GM23338 (cell line): ENCODE results near the gene DCDC1. TPM values are rescaled to one million over a fixed set of nuclear protein-coding genes. Genes with fewer than 3 reads are reported as not detected.

Experiments used
- ATAC-seq: fragments of 200-7000 bp; cut with Tn5 transposase; 3 replicates; pipeline ENCODE4 v1.9.1; 2020
- DNase-seq: peaks from one replicate; pipeline ENCODE4 v3.0.0-alpha.2; 2015; ENCODE audit warnings: low spot score
- H2AFZ ChIP-seq: fragments of 200-600 bp; sonication (generic); 2 replicates; pipeline ENCODE4 v1.8.0; 2016; ENCODE audit warnings: antibody characterized with exemption, mild to moderate bottlenecking, moderate library complexity
- H3F3A ChIP-seq: fragments of 200-600 bp; sonication (generic); replicated peaks from 2 replicates; pipeline ENCODE4 v1.8.0; 2017; ENCODE audit warnings: antibody characterized with exemption, mixed run types, low read depth
- H3K27ac ChIP-seq: fragments of 200-600 bp; sonication (generic); 2 replicates; pipeline ENCODE4 v1.6.1; 2016; ENCODE audit warnings: low read depth
- H3K27me3 ChIP-seq: fragments of 200-600 bp; sonication (generic); 2 replicates; pipeline ENCODE4 v1.8.0; 2016; ENCODE audit warnings: mild to moderate bottlenecking, mixed run types, moderate library complexity; ENCODE audit not compliant: insufficient read depth
- H3K36me3 ChIP-seq: fragments of 200-600 bp; sonication (generic); 2 replicates; pipeline ENCODE4 v1.8.0; 2016; ENCODE audit warnings: mild to moderate bottlenecking; ENCODE audit not compliant: insufficient read depth
- H3K4me1 ChIP-seq: fragments of 200-600 bp; sonication (generic); 2 replicates; pipeline ENCODE4 v1.8.0; 2016; ENCODE audit warnings: mild to moderate bottlenecking, moderate library complexity; ENCODE audit not compliant: insufficient read depth
- H3K4me2 ChIP-seq: fragments of 200-600 bp; sonication (generic); 2 replicates; pipeline ENCODE4 v1.7.1; 2017; ENCODE audit warnings: mixed run types
- H3K4me3 ChIP-seq: fragments of 200-600 bp; sonication (generic); 2 replicates; pipeline ENCODE4 v1.6.1; 2016; ENCODE audit warnings: mixed run types
- H3K79me2 ChIP-seq: fragments of 200-600 bp; sonication (generic); replicated peaks from 2 replicates; pipeline ENCODE4 v1.8.0; 2017; ENCODE audit warnings: mild to moderate bottlenecking; ENCODE audit not compliant: insufficient read depth
- H3K9me2 ChIP-seq: fragments of 200-600 bp; sonication (generic); 2 replicates; pipeline ENCODE4 v1.8.0; 2017; ENCODE audit not compliant: insufficient read depth
- H4K20me1 ChIP-seq: fragments of 200-600 bp; sonication (generic); replicated peaks from 2 replicates; pipeline ENCODE4 v1.8.0; 2017; ENCODE audit warnings: mild to moderate bottlenecking; ENCODE audit not compliant: insufficient read depth
- H3K27ac Mint-ChIP-seq: 2 replicates; pipeline ENCODE4 v1.8.0; 2020; ENCODE audit warnings: inconsistent platforms, mild to moderate bottlenecking, moderate library complexity, mixed read lengths
- H3K27me3 Mint-ChIP-seq: 3 replicates; pipeline ENCODE4 v1.8.0; 2022; ENCODE audit warnings: low read depth, mild to moderate bottlenecking, moderate library complexity, mixed read lengths, inconsistent platforms; ENCODE audit not compliant: insufficient read depth, poor library complexity
- H3K36me3 Mint-ChIP-seq: 3 replicates; pipeline ENCODE4 v1.8.0; 2021; ENCODE audit warnings: low read depth, mild to moderate bottlenecking, inconsistent platforms, moderate library complexity, mixed read lengths
- H3K4me1 Mint-ChIP-seq: 3 replicates; pipeline ENCODE4 v1.8.0; 2020; ENCODE audit warnings: mild to moderate bottlenecking, inconsistent platforms, mixed read lengths
- H3K4me3 Mint-ChIP-seq: 3 replicates; pipeline ENCODE4 v1.8.0; 2021; ENCODE audit warnings: moderate library complexity, mild to moderate bottlenecking, inconsistent platforms, mixed read lengths
- H3K9me3 Mint-ChIP-seq: 3 replicates; pipeline ENCODE4 v1.8.0; 2020; ENCODE audit warnings: moderate library complexity, mild to moderate bottlenecking, inconsistent platforms, mixed read lengths
- CTCF ChIP-seq, 2 experiments: fragments of 200-600 bp in 1 of 2; sonication (generic) in 1 of 2; conservative IDR thresholded peaks; 2 replicates each; pipeline versions ENCODE4 v1.5.1 to v1.6.1; 2016 to 2017; ENCODE audit warnings: antibody characterized with exemption in 2 of 2, low read depth in 2 of 2, mild to moderate bottlenecking in 2 of 2, moderate library complexity in 1 of 2
- EZH2 ChIP-seq: fragments of 200-600 bp; sonication (generic); IDR thresholded peaks from one replicate; pipeline ENCODE4 v1.8.0; 2017; ENCODE audit warnings: antibody characterized with exemption, mild to moderate bottlenecking, low read depth; ENCODE audit not compliant: unreplicated experiment
- EZH2phosphoT487 ChIP-seq: fragments of 200-600 bp; sonication (generic); IDR thresholded peaks from one replicate; pipeline ENCODE4 v1.8.1; 2018; ENCODE audit warnings: antibody characterized with exemption; ENCODE audit not compliant: unreplicated experiment
- JUNB ChIP-seq: IDR thresholded peaks from one replicate; pipeline ENCODE4 v1.6.1; 2016; ENCODE audit warnings: antibody characterized with exemption; ENCODE audit not compliant: unreplicated experiment
- NANOG ChIP-seq: IDR thresholded peaks from 2 replicates; pipeline ENCODE4 v1.6.1; 2016; ENCODE audit warnings: antibody characterized with exemption, borderline replicate concordance
- POLR2AphosphoS5 ChIP-seq: IDR thresholded peaks from 2 replicates; pipeline ENCODE4 v1.6.1; 2016; ENCODE audit warnings: antibody characterized with exemption, low read depth
- STAT1 ChIP-seq: IDR thresholded peaks from one replicate; pipeline ENCODE4 v1.6.1; 2016; ENCODE audit warnings: antibody characterized with exemption; ENCODE audit not compliant: unreplicated experiment
- ZNF114 ChIP-seq: fragments of 250-450 bp; sonication (Bioruptor Pico); IDR thresholded peaks from 2 replicates; pipeline ENCODE4 v1.5.0; 2020; ENCODE audit warnings: mild to moderate bottlenecking, moderate library complexity
- ZNF331 ChIP-seq: fragments of 250-450 bp; sonication (Bioruptor Pico); IDR thresholded peaks from 2 replicates; pipeline ENCODE4 v1.5.0; 2020; ENCODE audit warnings: low read depth, mild to moderate bottlenecking, moderate library complexity
- ZNF462 ChIP-seq: fragments of 250-450 bp; sonication (Bioruptor Pico); IDR thresholded peaks from 2 replicates; pipeline ENCODE4 v1.5.0; 2020; ENCODE audit warnings: mild to moderate bottlenecking, moderate library complexity
- polyA plus RNA-seq: library from polyadenylated mRNA; unstranded; fragments of >200 nt; fragmentation: Nextera tagmentation; extraction: Ambion mirVana; gene quantifications from 2 replicates; pipeline ENCODE4 v1.2.1, GENCODE V29; 2016
- total RNA-seq: library from RNA; depleted of rRNA; stranded (reverse); fragments of >200 nt; shearing (Covaris generic); gene quantifications from 2 replicates; pipeline ENCODE4 v1.2.3, GENCODE V29; 2014
- TF ChIP-seq, protein P1 (sequence below): IDR thresholded peaks from 2 replicates; pipeline ENCODE4 v1.6.1; 2016; ENCODE audit warnings: antibody characterized with exemption

The DCDC1 gene
- total and polyA plus RNA-seq, 2 experiments from 2014 or later = 0.56 to 0.58 TPM

- H3K9me2 ChIP-seq = no peaks in the 10 kb centered on the region
- DNase-seq (peak; percentile 33), ATAC-seq (no peak)
- TF ChIP-seq ZNF331 (no peak), CTCF (conservative IDR thresholded peaks at IDR 0.05; ENCODE audit: low read depth in 2 of 2) (peak in 1 of 2 experiments; percentile 33; a peak in 2 of 4 replicates)
- Mint-ChIP-seq H3K27me3 (no peaks in the 10 kb centered on the region), H3K4me1 (peaks cover 8% of the 10 kb centered on the region; the same call in 2 of the 3 replicates), H3K36me3 (peaks cover 36% of the 10 kb centered on the region), H3K4me3 (no peak overlapping the region), H3K27ac (no peak overlapping the region; the same call in 1 of the 2 replicates), H3K9me3 (peaks cover 7% of the 10 kb centered on the region; the same call in 2 of the 3 replicates)
- H3K4me1 ChIP-seq = peaks cover 12% of the 10 kb centered on the region
- no peak overlapping the region for H3K27ac ChIP-seq
- no peak overlapping the region for H3K4me3 ChIP-seq
- H4K20me1 ChIP-seq = no peaks in the 10 kb centered on the region
- H3K27me3 ChIP-seq = no peaks in the 10 kb centered on the region
- H3K4me2 ChIP-seq = no peak overlapping the region
- H3K36me3 ChIP-seq = no peaks in the 10 kb centered on the region
- H2AFZ ChIP-seq = no peak overlapping the region
- no peaks in the 10 kb centered on the region for H3F3A ChIP-seq
- no peaks in the 10 kb centered on the region for H3K79me2 ChIP-seq
These were observed 17.8 kb upstream of the DCDC1 start for GRCh38 chr11:31387379-31387778.

DNA sequence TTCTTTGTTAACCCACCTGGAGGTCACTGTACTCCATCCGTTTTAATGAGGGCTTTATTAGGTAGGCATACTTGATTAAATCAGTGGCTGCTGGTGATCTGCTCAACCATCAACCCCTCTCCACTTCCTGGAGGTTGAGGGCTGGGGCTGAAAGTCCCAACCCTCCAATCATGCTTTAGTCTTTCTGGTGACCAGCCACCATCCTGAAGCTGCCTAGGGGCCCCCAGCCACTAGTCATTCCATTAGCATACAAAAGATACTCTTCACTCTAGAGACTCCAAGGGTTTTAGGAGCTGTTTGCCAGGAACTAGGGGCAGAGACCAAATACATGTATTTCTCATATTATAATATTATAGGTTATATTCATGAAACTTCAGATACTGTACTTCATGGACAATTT lies 13.6 kb upstream of the DCDC1 start:
- H3K27ac ChIP-seq = no peak overlapping the region
- DNase-seq (no peak), ATAC-seq (no peak)
- no peaks in the 10 kb centered on the region for H4K20me1 ChIP-seq
- H3K27me3 ChIP-seq = no peaks in the 10 kb centered on the region
- H2AFZ ChIP-seq = no peak overlapping the region
- H3K4me1 Mint-ChIP-seq = peaks cover 8% of the 10 kb centered on the region; the same call in 2 of the 3 replicates
- no peaks in the 10 kb centered on the region for H3K27me3 Mint-ChIP-seq
- H3K4me1 ChIP-seq = peaks cover 14% of the 10 kb centered on the region
- no peaks in the 10 kb centered on the region for H3K9me2 ChIP-seq
- H3K9me3 Mint-ChIP-seq = no peaks in the 10 kb centered on the region; the same call in 2 of the 3 replicates
- no peak overlapping the region for H3K4me3 ChIP-seq
- no peak overlapping the region for H3K27ac Mint-ChIP-seq
- H3K4me3 Mint-ChIP-seq = no peak overlapping the region
- peaks cover 6% of the 10 kb centered on the region; the same call in 1 of the 2 replicates for H3K79me2 ChIP-seq
- H3F3A ChIP-seq = no peaks in the 10 kb centered on the region
- H3K4me2 ChIP-seq = peak overlapping the region; percentile 24; the same call in 1 of the 2 replicates
- H3K36me3 Mint-ChIP-seq = peaks cover 21% of the 10 kb centered on the region; the same call in 2 of the 3 replicates
- H3K36me3 ChIP-seq = no peaks in the 10 kb centered on the region
- TF ChIP-seq POLR2AphosphoS5 = no peak
- no peak for TF ChIP-seq NANOG
- TF ChIP-seq, protein P1, sequence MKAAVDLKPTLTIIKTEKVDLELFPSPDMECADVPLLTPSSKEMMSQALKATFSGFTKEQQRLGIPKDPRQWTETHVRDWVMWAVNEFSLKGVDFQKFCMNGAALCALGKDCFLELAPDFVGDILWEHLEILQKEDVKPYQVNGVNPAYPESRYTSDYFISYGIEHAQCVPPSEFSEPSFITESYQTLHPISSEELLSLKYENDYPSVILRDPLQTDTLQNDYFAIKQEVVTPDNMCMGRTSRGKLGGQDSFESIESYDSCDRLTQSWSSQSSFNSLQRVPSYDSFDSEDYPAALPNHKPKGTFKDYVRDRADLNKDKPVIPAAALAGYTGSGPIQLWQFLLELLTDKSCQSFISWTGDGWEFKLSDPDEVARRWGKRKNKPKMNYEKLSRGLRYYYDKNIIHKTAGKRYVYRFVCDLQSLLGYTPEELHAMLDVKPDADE = no peak
- TF ChIP-seq ZNF331 = no peak
- no peak for TF ChIP-seq EZH2
- no peak for TF ChIP-seq STAT1
- TF ChIP-seq ZNF462 (CRISPR knock-in tag) = no peak
- no peak for TF ChIP-seq EZH2phosphoT487
- TF ChIP-seq ZNF114 (CRISPR knock-in tag) = no peak
- no peak for TF ChIP-seq JUNB
- TF ChIP-seq CTCF (conservative IDR thresholded peaks at IDR 0.05; ENCODE audit: low read depth in 2 of 2) = no peak
